Measurements from ENCODE around the gene TMEM120B. TPM values are rescaled to one million over a fixed set of nuclear protein-coding genes. Genes with fewer than 3 reads are reported as not detected.

TMEM120B gene
- total RNA-seq, 4 donors from 2014 or later = 5.9 to 11.2 (median 6.4) TPM

- Histone ChIP-seq H3K27ac (peak overlapping the region in 3 of 4 donors; percentile 51 to 59 (median 52)), H3K9me3 (no peaks in the 10 kb centered on the region), H3K4me1 (peaks cover 14 to 17% of the 10 kb centered on the region in 2 donors), H3K36me3 (peaks cover 0 to 10% of the 10 kb centered on the region in 2 donors), H3K27me3 (no peaks in the 10 kb centered on the region), H3K4me3 (no peak overlapping the region)
- intact Hi-C loops (cut with DNase I; ENCODE audit: low total_unique reads) (no loop called here), in situ Hi-C loops (cut with MboI; ENCODE audit: low sequenced_read_pairs in 4 of 4) (no loop called here)
- TF ChIP-seq CTCF (IDR thresholded peaks at IDR 0.05 in 4 of 5, conservative IDR thresholded peaks at IDR 0.05 in 1 of 5) = no peak
- TF ChIP-seq POLR2A (IDR thresholded peaks at IDR 0.05) = no peak
- ATAC-seq (peak in 1 of 2 donors; percentile 6), DNase-seq (no peak)
Observed at GRCh38 chr12:121749267-121749666, 36.7 kb downstream of the TMEM120B start.

- H3K4me3 ChIP-seq = no peak overlapping the region
- peaks cover 0 to 10% of the 10 kb centered on the region in 2 donors for H3K36me3 ChIP-seq
- H3K9me3 ChIP-seq = no peaks in the 10 kb centered on the region
- H3K27ac ChIP-seq = no peak overlapping the region
- intact Hi-C loops (cut with DNase I; ENCODE audit: low total_unique reads) (no loop called here), in situ Hi-C loops (cut with MboI; ENCODE audit: low sequenced_read_pairs in 4 of 4) (no loop called here)
- no peaks in the 10 kb centered on the region for H3K27me3 ChIP-seq
- TF ChIP-seq CTCF (IDR thresholded peaks at IDR 0.05 in 4 of 5, conservative IDR thresholded peaks at IDR 0.05 in 1 of 5) = no peak
- no peak for TF ChIP-seq POLR2A (IDR thresholded peaks at IDR 0.05)
- no peak for ATAC-seq
- DNase-seq = no peak
- H3K4me1 ChIP-seq = peaks cover 19 to 23% of the 10 kb centered on the region in 2 donors
Observed at GRCh38 chr12:121750507-121750955, 38.0 kb downstream of the TMEM120B start.

DNA sequence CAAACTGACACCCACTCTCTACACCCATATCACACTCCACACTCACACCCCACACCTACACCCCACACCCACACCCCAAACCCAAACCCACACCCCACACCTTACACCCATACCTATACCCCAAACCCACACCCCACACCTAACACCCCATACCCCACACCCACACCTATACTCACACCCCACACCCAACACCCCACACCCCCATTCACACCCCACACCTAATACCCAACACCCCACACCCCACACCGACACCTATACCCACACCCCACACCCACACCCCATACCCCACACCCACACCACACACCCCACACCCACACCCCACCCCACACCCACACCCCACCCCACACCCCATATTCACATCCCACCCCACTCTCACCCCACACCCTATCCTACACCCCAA lies 38.5 kb downstream of the TMEM120B start:
- TF ChIP-seq CTCF (IDR thresholded peaks at IDR 0.05 in 4 of 5, conservative IDR thresholded peaks at IDR 0.05 in 1 of 5) (no peak), POLR2A (IDR thresholded peaks at IDR 0.05) (no peak)
- intact Hi-C loops (cut with DNase I; ENCODE audit: low total_unique reads) (no loop called here), in situ Hi-C loops (cut with MboI; ENCODE audit: low sequenced_read_pairs in 4 of 4) (no loop called here)
- Histone ChIP-seq H3K36me3 (peaks cover 0 to 10% of the 10 kb centered on the region in 2 donors), H3K27ac (no peak overlapping the region), H3K9me3 (no peaks in the 10 kb centered on the region), H3K4me1 (peaks cover 19 to 23% of the 10 kb centered on the region in 2 donors), H3K27me3 (no peaks in the 10 kb centered on the region), H3K4me3 (no peak overlapping the region)
- DNase-seq = no peak
- no peak for ATAC-seq

- H3K27me3 ChIP-seq = no peaks in the 10 kb centered on the region
- in situ Hi-C loops (cut with MboI; ENCODE audit: low sequenced_read_pairs in 4 of 4) (no loop called here), intact Hi-C loops (cut with DNase I; ENCODE audit: low total_unique reads) (no loop called here)
- no peaks in the 10 kb centered on the region for H3K9me3 ChIP-seq
- no peak overlapping the region for H3K27ac ChIP-seq
- no peak for TF ChIP-seq CTCF (IDR thresholded peaks at IDR 0.05 in 4 of 5, conservative IDR thresholded peaks at IDR 0.05 in 1 of 5)
- no peak for TF ChIP-seq POLR2A (IDR thresholded peaks at IDR 0.05)
- peaks cover 19 to 23% of the 10 kb centered on the region in 2 donors for H3K4me1 ChIP-seq
- no peak for ATAC-seq
- peaks cover 0 to 10% of the 10 kb centered on the region in 2 donors for H3K36me3 ChIP-seq
- H3K4me3 ChIP-seq = no peak overlapping the region
- no peak for DNase-seq
Observed at GRCh38 chr12:121751749-121752351, 39.3 kb downstream of the TMEM120B start.

Data from gastrocnemius medialis (tissue), 4 donors.